ENCODE results near the gene DSG2. TPM values are rescaled to one million over a fixed set of nuclear protein-coding genes. Genes with fewer than 3 reads are reported as not detected.

Gene DSG2
- total RNA-seq, 1 experiment from 2014 or later: 12.1 TPM

- intact Hi-C loops (cut with micrococcal nuclease; ENCODE audit: unreplicated experiment) (no loop called here), in situ Hi-C loops (cut with HindIII; ENCODE audit: low pct_unique_long_range_greater_than_20kb, low sequenced_read_pairs) (no loop called here)
- no TSS peak for BruUV-seq (replicated peaks)
- Histone ChIP-seq H3K9me3 (ENCODE audit: control insufficient read depth, insufficient read depth, low read depth, low read length) (no peaks in the 10 kb centered on the region), H3K4me1 (ENCODE audit: control insufficient read depth, insufficient read depth, low read length) (no peaks in the 10 kb centered on the region), H3K4me3 (ENCODE audit: low read depth in 2 of 2, low read length in 2 of 2) (no peak overlapping the region), H3K27me3 (ENCODE audit: control insufficient read depth, insufficient read depth, low read length) (no peaks in the 10 kb centered on the region), H3K27ac (ENCODE audit: low read length) (no peak overlapping the region), H3K36me3 (ENCODE audit: control insufficient read depth, insufficient read depth, low read length) (no peaks in the 10 kb centered on the region)
- ATAC-seq: no peak
- POLR2A ChIA-PET: no interaction called here
- CTCF ChIA-PET: no interaction called here
- DNase-seq (ENCODE audit: low read depth, low spot score): no peak
- no peak for TF ChIP-seq CTCF (IDR thresholded peaks at IDR 0.05)
- no peak for TF ChIP-seq POLR2AphosphoS5 (IDR thresholded peaks at IDR 0.05; ENCODE audit: low read depth, low read length)
- TF ChIP-seq SIN3A (IDR thresholded peaks at IDR 0.05; ENCODE audit: borderline replicate concordance, insufficient read depth, low read depth, low read length): no peak
- TF ChIP-seq TCF7L2 (IDR thresholded peaks at IDR 0.05; ENCODE audit: low read depth, low read length): no peak
- TF ChIP-seq REST (IDR thresholded peaks at IDR 0.05; ENCODE audit: insufficient read depth in 1 of 2, low read depth in 2 of 2, low read length in 1 of 2): no peak
Measured at GRCh38 chr18:31565345-31565744, 67.4 kb downstream of the DSG2 start.

GRCh38 chr18:31565782-31566512, 68.0 kb downstream of the DSG2 start:
- H3K27ac ChIP-seq (ENCODE audit: low read length): no peak overlapping the region
- no peaks in the 10 kb centered on the region for H3K9me3 ChIP-seq (ENCODE audit: control insufficient read depth, insufficient read depth, low read depth, low read length)
- ChIA-PET CTCF (no interaction called here), POLR2A (no interaction called here)
- no peak overlapping the region for H3K4me3 ChIP-seq (ENCODE audit: low read depth in 2 of 2, low read length in 2 of 2)
- no peak for TF ChIP-seq REST (IDR thresholded peaks at IDR 0.05; ENCODE audit: insufficient read depth in 1 of 2, low read depth in 2 of 2, low read length in 1 of 2)
- TF ChIP-seq SIN3A (IDR thresholded peaks at IDR 0.05; ENCODE audit: borderline replicate concordance, insufficient read depth, low read depth, low read length): no peak
- TF ChIP-seq TCF7L2 (IDR thresholded peaks at IDR 0.05; ENCODE audit: low read depth, low read length): no peak
- TF ChIP-seq CTCF (IDR thresholded peaks at IDR 0.05): no peak
- no peak for TF ChIP-seq POLR2AphosphoS5 (IDR thresholded peaks at IDR 0.05; ENCODE audit: low read depth, low read length)
- H3K36me3 ChIP-seq (ENCODE audit: control insufficient read depth, insufficient read depth, low read length): no peaks in the 10 kb centered on the region
- no peaks in the 10 kb centered on the region for H3K27me3 ChIP-seq (ENCODE audit: control insufficient read depth, insufficient read depth, low read length)
- no peak for ATAC-seq
- BruUV-seq (replicated peaks): no TSS peak
- intact Hi-C loops (cut with micrococcal nuclease; ENCODE audit: unreplicated experiment): no loop called here
- in situ Hi-C loops (cut with HindIII; ENCODE audit: low pct_unique_long_range_greater_than_20kb, low sequenced_read_pairs): no loop called here
- DNase-seq (ENCODE audit: low read depth, low spot score): no peak
- no peaks in the 10 kb centered on the region for H3K4me1 ChIP-seq (ENCODE audit: control insufficient read depth, insufficient read depth, low read length)

Measured in Panc1 (cell line).